H1 (cell line): ENCODE measurements around the gene EHBP1. TPM values are rescaled to one million over a fixed set of nuclear protein-coding genes. Genes with fewer than 3 reads are reported as not detected.

Experiments used
- CTCF ChIA-PET: fragments of 300-600 bp; sonication (Branson Sonifier 250); formaldehyde crosslinking; loops from one replicate; lab custom pipeline; 2021; ENCODE audit not compliant: partially characterized antibody; lab: Charles Lee
- POLR2A ChIA-PET: fragments of 300-600 bp; sonication (Branson Sonifier 250); formaldehyde crosslinking; loops from one replicate; lab custom pipeline; 2021; ENCODE audit warnings: inconsistent platforms; ENCODE audit not compliant: partially characterized antibody; lab: Charles Lee
- DNase-seq, 2 experiments: peaks; one replicate each; pipeline versions ENCODE4 v3.0.0 to v3.0.0-alpha.2; 2010 to 2022; ENCODE audit warnings: low spot score in 2 of 2, low read depth in 1 of 2, mixed read lengths in 1 of 2
- FAIRE-seq: peaks from 2 replicates; lab custom pipeline; 2011; peaks lifted over from hg19 to GRCh38; lab: Jason Lieb, UNC
- H2AFZ ChIP-seq: 2 replicates; pipeline ENCODE4 v1.8.1; 2012; ENCODE audit warnings: low read length, inconsistent platforms
- H2AK5ac ChIP-seq: 2 replicates; pipeline ENCODE4 v1.6.1; 2013; ENCODE audit warnings: low read depth, low read length
- H2BK120ac ChIP-seq: replicated peaks from 2 replicates; pipeline ENCODE3; 2013; ENCODE audit warnings: low read depth, low read length, inconsistent platforms
- H2BK12ac ChIP-seq: 2 replicates; pipeline ENCODE4 v1.6.1; 2013; ENCODE audit warnings: low read depth, low read length
- H2BK15ac ChIP-seq: 2 replicates; pipeline ENCODE4 v1.6.1; 2013; ENCODE audit warnings: low read length
- H2BK20ac ChIP-seq: 2 replicates; pipeline ENCODE4 v1.6.1; 2013; ENCODE audit warnings: low read length
- H2BK5ac ChIP-seq: 2 replicates; pipeline ENCODE4 v1.6.1; 2013; ENCODE audit warnings: low read depth, low read length
- H3K14ac ChIP-seq: 2 replicates; pipeline ENCODE4 v1.6.1; 2013; ENCODE audit warnings: inconsistent platforms; ENCODE audit not compliant: insufficient read length
- H3K18ac ChIP-seq: 2 replicates; pipeline ENCODE4 v1.6.1; 2013; ENCODE audit warnings: low read length; ENCODE audit errors: extremely low read depth
- H3K23ac ChIP-seq: 2 replicates; pipeline ENCODE4 v1.6.1; 2013; ENCODE audit warnings: inconsistent platforms; ENCODE audit not compliant: insufficient read length
- H3K23me2 ChIP-seq: 2 replicates; pipeline ENCODE4 v1.6.1; 2013; ENCODE audit warnings: low read depth, low read length
- H3K27ac ChIP-seq: 2 replicates; pipeline ENCODE4 v1.6.1; 2011; ENCODE audit warnings: low read depth, low read length, inconsistent platforms
- H3K27me3 ChIP-seq, 4 experiments: replicated peaks in 1 of 4; 1 replicate in 1 of 4; 2 replicates in 3 of 4; pipeline versions ENCODE4 v1.6.1 to v1.8.1; 2011 to 2013; ENCODE audit warnings: low read length in 3 of 4, mild to moderate bottlenecking in 3 of 4, inconsistent platforms in 2 of 4, mixed read lengths in 2 of 4, moderate library complexity in 1 of 4; ENCODE audit not compliant: control insufficient read depth in 3 of 4, insufficient read depth in 3 of 4; ENCODE audit errors: extremely low read depth in 1 of 4
- H3K36me3 ChIP-seq, 4 experiments: 2 replicates each; pipeline versions ENCODE4 v1.6.1 to v1.8.1; 2011 to 2013; ENCODE audit warnings: mild to moderate bottlenecking in 4 of 4, low read length in 3 of 4, moderate library complexity in 2 of 4, control low read depth in 1 of 4, inconsistent platforms in 1 of 4; ENCODE audit not compliant: insufficient read depth in 4 of 4, control insufficient read depth in 2 of 4
- H3K4ac ChIP-seq: replicated peaks from 2 replicates; pipeline ENCODE3; 2013; ENCODE audit warnings: low read length, low read depth, mixed read lengths, inconsistent platforms; ENCODE audit not compliant: insufficient read length
- H3K4me1 ChIP-seq, 4 experiments: replicated peaks in 1 of 4; 1 replicate in 1 of 4; 2 replicates in 3 of 4; pipeline versions ENCODE4 v1.6.1 to v1.8.1; 2011 to 2013; ENCODE audit warnings: low read length in 3 of 4, inconsistent platforms in 2 of 4, mixed read lengths in 1 of 4; ENCODE audit not compliant: insufficient read depth in 4 of 4, control insufficient read depth in 3 of 4
- H3K4me2 ChIP-seq, 2 experiments: 2 replicates each; pipeline versions ENCODE4 v1.6.1 to v1.8.1; 2011 to 2013; ENCODE audit warnings: low read depth in 2 of 2, low read length in 2 of 2, control low read depth in 1 of 2, inconsistent platforms in 1 of 2, mild to moderate bottlenecking in 1 of 2; ENCODE audit not compliant: insufficient read depth in 1 of 2
- H3K4me3 ChIP-seq, 4 experiments: fragments of 200-600, 300-600 bp in 1 of 4; sonication (generic), shearing (Covaris generic), sonication (Bioruptor Twin) in 1 of 4; 2 replicates each; pipeline versions ENCODE4 v1.5.1 to v1.8.1; 2011 to 2016; ENCODE audit warnings: low read length in 4 of 4, low read depth in 3 of 4, control low read depth in 2 of 4, inconsistent platforms in 2 of 4, mild to moderate bottlenecking in 2 of 4, mixed read lengths in 1 of 4, moderate library complexity in 1 of 4; ENCODE audit not compliant: insufficient read depth in 2 of 4; ENCODE audit errors: extremely low read depth in 1 of 4
- H3K56ac ChIP-seq: replicated peaks from 2 replicates; pipeline ENCODE3; 2013; ENCODE audit warnings: low read depth, mild to moderate bottlenecking, mixed read lengths, low read length, inconsistent platforms; ENCODE audit not compliant: insufficient read length
- H3K79me1 ChIP-seq: 2 replicates; pipeline ENCODE4 v1.6.1; 2013; ENCODE audit warnings: low read depth, low read length, control low read depth
- H3K79me2 ChIP-seq, 2 experiments: 2 replicates each; pipeline versions ENCODE4 v1.6.1 to v1.8.1; 2012 to 2013; ENCODE audit warnings: low read length in 2 of 2, mild to moderate bottlenecking in 2 of 2, inconsistent platforms in 1 of 2; ENCODE audit not compliant: insufficient read depth in 2 of 2, control insufficient read depth in 1 of 2
- H3K9ac ChIP-seq, 4 experiments: replicated peaks in 1 of 4; 1 replicate in 1 of 4; 2 replicates in 3 of 4; pipeline versions ENCODE4 v1.6.1 to v1.8.1; 2011 to 2013; ENCODE audit warnings: low read depth in 3 of 4, low read length in 3 of 4, control low read depth in 2 of 4, mild to moderate bottlenecking in 2 of 4, moderate library complexity in 2 of 4, inconsistent platforms in 1 of 4; ENCODE audit errors: extremely low read depth in 1 of 4
- H3K9me3 ChIP-seq, 2 experiments: 2 replicates each; pipeline versions ENCODE4 v1.6.1 to v1.8.1; 2012 to 2013; ENCODE audit warnings: mild to moderate bottlenecking in 2 of 2, moderate library complexity in 2 of 2, control low read depth in 1 of 2, inconsistent platforms in 1 of 2, low read depth in 1 of 2, low read length in 1 of 2, mixed read lengths in 1 of 2; ENCODE audit not compliant: insufficient read depth in 2 of 2
- H4K20me1 ChIP-seq, 2 experiments: replicated peaks in 1 of 2; 2 replicates each; pipeline versions ENCODE3 to v1.8.1; 2011 to 2013; ENCODE audit warnings: inconsistent platforms in 2 of 2, low read length in 2 of 2, mild to moderate bottlenecking in 1 of 2; ENCODE audit not compliant: insufficient read depth in 2 of 2, control insufficient read depth in 1 of 2
- H4K5ac ChIP-seq: 2 replicates; pipeline ENCODE4 v1.6.1; 2013; ENCODE audit warnings: low read length, low read depth, mixed read lengths, inconsistent platforms; ENCODE audit not compliant: insufficient read length
- H4K8ac ChIP-seq: 2 replicates; pipeline ENCODE4 v1.8.0; 2013; ENCODE audit warnings: mild to moderate bottlenecking, moderate library complexity, low read length, inconsistent platforms; ENCODE audit not compliant: insufficient read depth; ENCODE audit errors: extremely low read depth
- H4K91ac ChIP-seq: replicated peaks from 2 replicates; pipeline ENCODE3; 2013; ENCODE audit warnings: low read length, mixed read lengths, inconsistent platforms; ENCODE audit not compliant: insufficient read length
- KDM1A ChIP-seq: fragments of 200-600, 300-600 bp; sonication (generic); IDR thresholded peaks from 2 replicates; pipeline ENCODE4 v1.7.1; 2016; ENCODE audit warnings: mild to moderate bottlenecking, low read length, borderline replicate concordance
- RNF2 ChIP-seq: fragments of 200-900, 300-1000 bp; sonication (generic); IDR thresholded peaks from 2 replicates; pipeline ENCODE4 v1.7.1; 2016; ENCODE audit warnings: borderline replicate concordance, low read depth, mild to moderate bottlenecking, antibody characterized with exemption, low read length; ENCODE audit not compliant: poor library complexity, severe bottlenecking; ENCODE audit errors: missing control alignments
- WGBS, 2 experiments: shearing (Covaris generic) in 1 of 2; methylation state at CpG; one replicate each; pipeline versions ENCODE4 v1.1.6 to v1.1.7; 2013 to 2015; ENCODE audit warnings: low lambda C conversion rate in 2 of 2, mixed read lengths in 2 of 2, inconsistent platforms in 1 of 2, low coverage in 1 of 2, missing lambda C conversion rate in 1 of 2; ENCODE audit not compliant: insufficient replicate concordance in 2 of 2, insufficient coverage in 1 of 2, insufficient read length in 1 of 2; ENCODE audit errors: extremely low coverage in 1 of 2, missing lambda C conversion rate in 1 of 2; 5-methylcytosine and 5-hydroxymethylcytosine counted together
- polyA plus RNA-seq, 7 experiments: library from polyadenylated mRNA; depleted of rRNA in 3 of 7; stranded (reverse) in 5 of 7; unstranded in 2 of 7; fragments of >200 nt in 5 of 7; fragments of 200-250 nt in 2 of 7; gene quantifications; 1 replicate in 5 of 7; 2 replicates in 1 of 7; 4 replicates in 1 of 7; pipeline versions ENCODE4 v1.2.1 to v1.2.3, GENCODE V29; 2011 to 2013; ENCODE audit warnings: missing spikeins in 2 of 7, mixed read lengths in 2 of 7
- total RNA-seq: library from RNA; stranded (reverse); fragmentation: NEBNext Ultra II Directional; extraction: Animal tissue kit (Norgen Biotek cat#: 25700); gene quantifications from 2 replicates; pipeline ENCODE4 v1.2.1, GENCODE V29; 2021

The EHBP1 gene
- total and polyA plus RNA-seq, 2 of the 8 experiments (the other 6 are each of a cell fraction or from before 2014, with no cell fraction given) = 12.0 to 64.1 TPM

- Histone ChIP-seq H3K27ac (no peak overlapping the region), H4K5ac (no peak overlapping the region), H4K91ac (no peak overlapping the region), H3K14ac (no peak overlapping the region), H3K79me1 (no peaks in the 10 kb centered on the region), H4K8ac (no peak overlapping the region; the same call in 1 of the 2 replicates), H2BK12ac (peak overlapping the region; percentile 92; the same call in 1 of the 2 replicates), H3K56ac (no peak overlapping the region), H2AK5ac (no peak overlapping the region; the same call in 1 of the 2 replicates), H3K4me2 (peak overlapping the region; percentile 86 to 90), H3K4me3 (peak overlapping the region; percentile 7 to 74 (median 42); a peak in 6 of 8 replicates), H3K4me1 (peaks cover 9 to 57% (median 49%) of the 10 kb centered on the region in 4 experiments)
- CTCF ChIA-PET = interaction anchor here (0.8 to 6.5 kb wide), 19 partner anchors 10 to 597 kb away, joined by 3 to 50 read pairs (median 3); no protein-coding TSS in a partner anchor
- TF ChIP-seq KDM1A (no peak), RNF2 (peak; percentile 43)
- TF ChIP-seq, all 59 proteins: peak for 1
- FAIRE-seq (no peak), DNase-seq (no peak)
- Histone ChIP-seq H2BK120ac (no peak overlapping the region), H2BK20ac (no peak overlapping the region), H3K36me3 (peaks cover 0 to 16% (median 0%) of the 10 kb centered on the region in 4 experiments; a peak in 2 of 8 replicates), H3K4ac (no peak overlapping the region), H3K18ac (no peak overlapping the region; the same call in 1 of the 2 replicates), H3K9me3 (no peaks in the 10 kb centered on the region), H2BK5ac (no peak overlapping the region), H3K23me2 (peaks cover 30% of the 10 kb centered on the region), H4K20me1 (peaks cover 13 to 21% of the 10 kb centered on the region in 2 experiments), H3K9ac (no peak overlapping the region), H3K23ac (no peak overlapping the region), H3K27me3 (peaks cover 70 to 96% (median 92%) of the 10 kb centered on the region in 4 experiments), H2AFZ (no peak overlapping the region), H3K79me2 (no peaks in the 10 kb centered on the region), H2BK15ac (no peak overlapping the region)
- POLR2A ChIA-PET = interaction anchor here (1.3 to 4.9 kb wide), 3 partner anchors 7 to 598 kb away, joined by 3 to 31 read pairs (median 5); no protein-coding TSS in a partner anchor
- 20% methylated on average over 7 of the region's 7 CpGs; no CpG with 5 or more reads in 1 of the 2 experiments for WGBS, 2 experiments
Measured at GRCh38 chr2:63054841-63055225, 349.3 kb downstream of the EHBP1 start.
